GM10266 (cell line): ENCODE results near the gene TACC3.
A peak's percentile ranks its signal among the peaks of the same experiment; 100 is the strongest.

Experiments
- DNase-seq: peaks from one replicate; pipeline ENCODE4 v3.0.0; 2012; ENCODE audit errors: extremely low spot score
- CTCF ChIP-seq: IDR thresholded peaks from 2 replicates; pipeline ENCODE4 v1.5.1; 2012; ENCODE audit warnings: mild to moderate bottlenecking, low read depth; ENCODE audit not compliant: control insufficient read depth, insufficient read depth; ENCODE audit errors: missing control alignments

Gene TACC3

DNA sequence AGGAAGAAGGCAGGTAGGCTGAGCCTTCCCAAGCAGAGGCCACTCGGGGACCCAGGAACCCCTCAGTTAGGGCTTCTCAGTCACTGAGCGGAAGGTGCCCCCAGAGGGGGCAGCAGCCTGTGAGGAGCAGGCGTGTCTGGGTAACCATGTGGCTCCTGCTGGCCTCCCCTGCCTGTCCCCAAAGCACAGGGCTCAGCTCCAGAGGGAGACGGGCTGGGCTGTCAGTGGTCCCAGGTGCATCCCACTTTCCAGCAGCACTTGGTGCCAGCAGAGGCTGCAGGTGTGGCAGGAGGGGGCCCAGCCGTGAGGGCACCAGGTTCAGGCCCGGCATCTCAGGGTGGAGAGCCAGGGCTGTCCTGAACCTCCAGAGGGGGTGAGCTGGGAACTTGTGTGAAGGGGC, 22.7 kb downstream of the TACC3 start:
- no peak for TF ChIP-seq CTCF
- DNase-seq = no peak

DNA sequence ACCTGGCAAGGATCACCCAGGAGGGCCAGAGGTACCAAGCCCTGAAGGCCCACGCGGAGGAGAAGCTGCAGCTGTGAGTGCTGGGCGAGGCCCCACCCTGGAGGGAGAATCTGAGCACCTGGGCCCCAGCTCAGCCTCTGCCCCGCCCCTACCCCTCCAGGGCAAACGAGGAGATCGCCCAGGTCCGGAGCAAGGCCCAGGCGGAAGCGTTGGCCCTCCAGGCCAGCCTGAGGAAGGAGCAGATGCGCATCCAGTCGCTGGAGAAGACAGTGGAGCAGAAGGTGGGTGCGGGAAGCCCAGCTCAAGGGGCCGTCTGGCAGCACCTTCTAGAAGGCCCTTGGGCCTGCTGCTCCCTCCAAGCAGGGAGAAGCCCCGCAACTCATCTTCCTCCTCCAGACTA, 23.2 kb downstream of the TACC3 start:
- no peak for TF ChIP-seq CTCF
- no peak for DNase-seq

DNA sequence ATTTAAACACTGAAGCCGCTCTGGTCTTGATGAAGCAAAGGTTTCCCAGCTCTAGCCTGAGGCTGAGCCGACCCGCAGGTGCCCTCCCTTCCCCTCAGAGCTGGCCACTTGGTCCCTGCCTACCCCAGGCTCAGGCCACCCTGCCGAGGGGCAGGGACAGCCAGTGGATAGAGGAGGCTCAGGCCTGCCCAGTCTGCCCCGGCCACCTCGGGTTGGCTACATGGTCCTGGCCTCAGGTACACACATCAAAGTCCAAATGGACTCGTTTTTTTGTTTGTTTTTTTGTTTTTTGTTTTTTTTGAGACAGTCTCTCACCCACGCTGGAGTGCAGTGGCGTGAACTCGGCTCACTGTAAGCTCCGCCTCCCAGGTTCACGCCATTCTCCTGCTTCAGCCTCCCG, 23.8 kb downstream of the TACC3 start:
- TF ChIP-seq CTCF = no peak
- DNase-seq = no peak

- TF ChIP-seq CTCF = no peak
These were observed 24.4 kb downstream of the TACC3 start for GRCh38 chr4:1745697-1746096.

DNA sequence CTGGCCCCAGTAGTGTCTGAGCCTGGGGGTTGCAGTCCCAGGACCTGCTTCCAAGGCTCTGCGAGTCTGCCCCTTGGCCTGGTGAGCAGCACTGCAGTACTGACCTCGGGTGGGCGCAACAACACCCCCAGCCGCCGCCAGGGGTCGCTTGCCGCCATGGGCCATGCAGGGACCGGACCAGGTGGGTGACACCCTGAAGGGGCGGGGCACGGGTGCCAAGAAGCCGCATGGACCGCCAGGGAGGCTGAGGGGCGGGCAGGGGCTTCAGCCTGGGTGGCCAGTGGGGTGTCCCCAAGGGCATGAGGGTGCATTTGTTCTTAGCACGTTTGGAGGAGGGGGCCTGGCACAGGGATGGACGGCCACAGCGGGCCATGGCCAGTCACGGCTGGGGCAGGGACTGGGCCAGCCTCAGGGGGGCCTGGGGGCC, 25.0 kb downstream of the TACC3 start:
- peak; percentile 89 for DNase-seq
- TF ChIP-seq CTCF = peak; percentile 87

More at GRCh38 chr4:1745697-1746096, 24.4 kb downstream of the TACC3 start:
- DNase-seq = no peak

DNA sequence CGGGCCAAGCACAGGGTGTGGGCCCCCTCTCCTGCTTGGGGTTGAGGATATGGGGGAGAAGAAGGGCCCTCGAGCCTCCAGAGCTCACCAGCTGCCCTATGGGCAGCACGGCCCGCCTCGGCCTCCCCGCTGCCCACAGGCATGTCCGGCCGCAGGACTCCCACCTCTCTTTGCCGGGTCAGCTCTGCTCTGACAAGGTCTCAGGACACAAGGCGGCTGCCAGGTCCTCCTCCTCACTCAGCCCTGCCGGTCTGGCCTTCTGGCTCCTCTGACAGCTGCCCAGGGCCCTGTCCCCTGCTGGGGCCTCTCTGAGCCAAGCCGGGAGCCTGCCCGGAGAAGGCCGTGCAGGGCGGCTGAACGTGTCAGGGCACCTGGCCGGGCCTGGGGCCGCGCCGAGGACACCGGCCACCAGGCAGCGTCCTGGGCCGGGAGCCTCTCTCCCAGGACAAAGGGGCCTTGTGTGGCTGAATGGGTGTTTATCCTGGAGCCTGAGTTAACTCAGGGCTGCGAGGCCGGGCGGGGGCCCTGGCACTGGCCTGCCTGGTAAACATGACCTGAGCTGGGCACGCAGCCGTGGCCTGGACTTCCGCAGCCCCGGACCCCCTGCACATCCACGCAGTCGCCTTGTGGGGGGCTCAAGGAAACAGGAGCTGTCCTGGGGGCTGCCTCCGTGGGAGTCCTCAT, 25.7 kb downstream of the TACC3 start:
- DNase-seq = no peak

More for the DNA sequence above, 25.7 kb downstream of the TACC3 start:
- TF ChIP-seq CTCF = no peak
